ENCODE data around the gene AP1S1. TPM values are rescaled to one million over a fixed set of nuclear protein-coding genes. Genes with fewer than 3 reads are reported as not detected.

AP1S1 gene
- total and polyA plus RNA-seq, 2 experiments from 2014 or later = 37.4 to 198 TPM

GRCh38 chr7:101166909-101167644 is 12.8 kb downstream of the AP1S1 start:
- no peak overlapping the region for H3K4me3 ChIP-seq
- no peaks in the 10 kb centered on the region for H3K9me3 ChIP-seq (ENCODE audit: low read depth)
- no peaks in the 10 kb centered on the region for H4K20me1 ChIP-seq (ENCODE audit: insufficient read depth)
- DNase-seq = no peak
- no peaks in the 10 kb centered on the region for H3K79me2 ChIP-seq (ENCODE audit: insufficient read depth)
- no peak for TF ChIP-seq EZH2 (IDR thresholded peaks at IDR 0.05; ENCODE audit: insufficient read depth, poor library complexity, severe bottlenecking)
- TF ChIP-seq EZH2phosphoT487 (IDR thresholded peaks at IDR 0.05; ENCODE audit: insufficient read depth, low read depth) = no peak
- no peak overlapping the region for H3K4me2 ChIP-seq (ENCODE audit: unreplicated experiment)
- H3F3A ChIP-seq (ENCODE audit: insufficient read depth) = peaks cover 10% of the 10 kb centered on the region; the same call in 1 of the 2 replicates
- 0 out of 2 replicates have a peak, but pooled peaks cover 5% of the 10 kb centered on the region for H3K4me1 ChIP-seq (ENCODE audit: insufficient read depth)
- in situ Hi-C loops (cut with MboI) = no loop called here
- H3K9me2 ChIP-seq (ENCODE audit: insufficient read depth) = no peaks in the 10 kb centered on the region
- no peak overlapping the region for H3K27ac ChIP-seq
- no peaks in the 10 kb centered on the region for H3K36me3 ChIP-seq (ENCODE audit: low read depth)
- H3K27me3 ChIP-seq (replicated peaks; ENCODE audit: insufficient read depth) = peaks cover 33% of the 10 kb centered on the region
- H2AFZ ChIP-seq = no peak overlapping the region
- WGBS, 2 experiments (ENCODE audit: low coverage in 1 of 2, low lambda C conversion rate in 2 of 2, missing lambda C conversion rate in 2 of 2) = 0 to 2% methylated on average over 8 to 19 of the region's 19 CpGs
- no peak overlapping the region for H3K9ac ChIP-seq

DNA sequence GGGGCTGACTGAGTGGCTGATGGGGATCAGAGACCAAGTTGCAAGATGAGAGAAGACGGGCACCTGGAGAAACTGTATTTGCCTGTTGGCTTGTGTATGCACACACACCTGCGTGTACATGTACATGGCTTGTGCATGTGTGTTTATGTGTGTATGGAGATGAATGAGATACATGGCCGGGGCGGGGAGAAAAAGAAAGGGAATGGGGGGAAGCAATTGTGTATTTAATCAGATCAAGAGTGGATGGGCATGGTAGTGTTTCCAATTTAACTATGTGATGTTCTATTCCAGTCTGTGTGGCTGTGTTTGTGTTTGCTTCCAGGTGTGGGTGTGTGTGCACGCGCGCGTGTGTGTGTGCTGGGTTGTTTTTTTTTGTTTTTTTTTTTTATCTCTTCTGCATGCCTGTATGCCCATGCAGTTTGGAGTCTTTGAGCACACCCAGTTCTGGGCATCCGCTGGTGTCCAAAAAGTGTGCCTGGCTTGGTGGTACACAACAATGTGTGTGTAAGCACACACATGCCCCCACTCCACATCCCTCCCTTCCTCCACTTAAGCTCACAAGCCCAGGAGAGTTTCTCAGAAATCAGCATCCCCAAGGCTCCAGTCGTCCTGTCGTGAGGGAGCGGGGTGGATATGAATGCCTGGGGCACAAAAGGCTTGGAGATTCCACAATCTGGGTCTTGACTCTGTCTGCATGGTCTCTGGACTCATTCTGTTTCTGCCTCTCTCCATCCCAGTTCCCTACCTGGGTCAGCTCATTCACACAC is 13.6 kb downstream of the AP1S1 start:
- no peak overlapping the region for H2AFZ ChIP-seq
- no peaks in the 10 kb centered on the region for H3K79me2 ChIP-seq (ENCODE audit: insufficient read depth)
- no peaks in the 10 kb centered on the region for H3K9me2 ChIP-seq (ENCODE audit: insufficient read depth)
- 0 out of 2 replicates have a peak, but pooled peaks cover 5% of the 10 kb centered on the region for H3K4me1 ChIP-seq (ENCODE audit: insufficient read depth)
- no peak for DNase-seq
- no peak overlapping the region for H3K4me2 ChIP-seq (ENCODE audit: unreplicated experiment)
- in situ Hi-C loops (cut with MboI) = no loop called here
- 1 to 4% methylated on average over 12 of the region's 12 CpGs for WGBS, 2 experiments (ENCODE audit: low coverage in 1 of 2, low lambda C conversion rate in 2 of 2, missing lambda C conversion rate in 2 of 2)
- H3K36me3 ChIP-seq (ENCODE audit: low read depth) = no peaks in the 10 kb centered on the region
- no peaks in the 10 kb centered on the region for H3K9me3 ChIP-seq (ENCODE audit: low read depth)
- H3K27ac ChIP-seq = no peak overlapping the region
- peaks cover 9% of the 10 kb centered on the region; the same call in 1 of the 2 replicates for H3F3A ChIP-seq (ENCODE audit: insufficient read depth)
- H4K20me1 ChIP-seq (ENCODE audit: insufficient read depth) = no peaks in the 10 kb centered on the region
- peaks cover 41% of the 10 kb centered on the region for H3K27me3 ChIP-seq (replicated peaks; ENCODE audit: insufficient read depth)
- no peak overlapping the region for H3K9ac ChIP-seq
- no peak for TF ChIP-seq EZH2 (IDR thresholded peaks at IDR 0.05; ENCODE audit: insufficient read depth, poor library complexity, severe bottlenecking)
- no peak for TF ChIP-seq EZH2phosphoT487 (IDR thresholded peaks at IDR 0.05; ENCODE audit: insufficient read depth, low read depth)
- no peak overlapping the region for H3K4me3 ChIP-seq

GRCh38 chr7:101168412-101169049 is 14.3 kb downstream of the AP1S1 start:
- in situ Hi-C loops (cut with MboI) = no loop called here
- H3K4me2 ChIP-seq (ENCODE audit: unreplicated experiment) = no peak overlapping the region
- no peak overlapping the region for H3K27ac ChIP-seq

More at GRCh38 chr7:101168412-101169049, 14.3 kb downstream of the AP1S1 start:
- no peaks in the 10 kb centered on the region for H3K36me3 ChIP-seq (ENCODE audit: low read depth)
- H2AFZ ChIP-seq = no peak overlapping the region
- H3K9me3 ChIP-seq (ENCODE audit: low read depth) = no peaks in the 10 kb centered on the region
- no peak for DNase-seq
- no peaks in the 10 kb centered on the region for H3K9me2 ChIP-seq (ENCODE audit: insufficient read depth)
- 0 out of 2 replicates have a peak, but pooled peaks cover 5% of the 10 kb centered on the region for H3K4me1 ChIP-seq (ENCODE audit: insufficient read depth)
- TF ChIP-seq EZH2phosphoT487 (IDR thresholded peaks at IDR 0.05; ENCODE audit: insufficient read depth, low read depth) = no peak
- TF ChIP-seq EZH2 (IDR thresholded peaks at IDR 0.05; ENCODE audit: insufficient read depth, poor library complexity, severe bottlenecking) = no peak
- H3K79me2 ChIP-seq (ENCODE audit: insufficient read depth) = no peaks in the 10 kb centered on the region
- peaks cover 45% of the 10 kb centered on the region for H3K27me3 ChIP-seq (replicated peaks; ENCODE audit: insufficient read depth)
- H3K9ac ChIP-seq = no peak overlapping the region
- 1 to 2% methylated on average over 6 of the region's 6 CpGs for WGBS, 2 experiments (ENCODE audit: low coverage in 1 of 2, low lambda C conversion rate in 2 of 2, missing lambda C conversion rate in 2 of 2)
- peaks cover 9% of the 10 kb centered on the region; the same call in 1 of the 2 replicates for H3F3A ChIP-seq (ENCODE audit: insufficient read depth)
- H4K20me1 ChIP-seq (ENCODE audit: insufficient read depth) = no peaks in the 10 kb centered on the region
- no peak overlapping the region for H3K4me3 ChIP-seq

Measured in GM23248 (cell line).